Sigmoid colon (tissue), 7 donors: Measurements from ENCODE around the gene SEPTIN11. TPM values are rescaled to one million over a fixed set of nuclear protein-coding genes. Genes with fewer than 3 reads are reported as not detected.

Source experiments
- DNase-seq: peaks from one replicate; pipeline ENCODE4 v3.0.0-alpha.2; 2019
- H3K27ac ChIP-seq, 4 donors: fragments of 200-600 bp; sonication (generic); one replicate each; pipeline ENCODE4 v1.5.1; 2016 to 2019; ENCODE audit warnings: mild to moderate bottlenecking in 1 of 4
- H3K27me3 ChIP-seq, 3 donors: fragments of 200-600 bp; sonication (generic); one replicate each; pipeline ENCODE4 v1.5.1; 2019; ENCODE audit warnings: mild to moderate bottlenecking in 1 of 3
- H3K36me3 ChIP-seq, 4 donors: fragments of 200-600 bp; sonication (generic); one replicate each; pipeline ENCODE4 v1.5.1; 2016 to 2019
- H3K4me1 ChIP-seq, 4 donors: fragments of 200-600 bp; sonication (generic); one replicate each; pipeline ENCODE4 v1.5.1; 2017 to 2019
- H3K4me3 ChIP-seq, 4 donors: fragments of 200-600 bp; sonication (generic); one replicate each; pipeline ENCODE4 v1.5.1; 2017 to 2019; ENCODE audit warnings: mild to moderate bottlenecking in 2 of 4, moderate library complexity in 1 of 4
- H3K9me3 ChIP-seq, 4 donors: fragments of 200-600 bp in 3 of 4; sonication (generic) in 3 of 4; one replicate each; pipeline versions ENCODE4 v1.5.1 to v1.6.1; 2013 to 2019
- CTCF ChIP-seq, 4 experiments: fragments of 450-650 bp in 3 of 4; fragments of 200-600 bp in 1 of 4; IDR thresholded peaks; one replicate each; pipeline ENCODE4 v1.5.1; 2016 to 2019; ENCODE audit warnings: antibody characterized with exemption in 4 of 4, mild to moderate bottlenecking in 3 of 4, moderate library complexity in 2 of 4
- EP300 ChIP-seq, 4 donors: sonication (generic); formaldehyde crosslinking; IDR thresholded peaks; one replicate each; pipeline ENCODE4 v1.6.1; 2017; ENCODE audit warnings: antibody characterized with exemption in 4 of 4
- POLR2A ChIP-seq, 2 donors: fragments of 450-650 bp; IDR thresholded peaks; one replicate each; pipeline ENCODE4 v1.6.1; 2016; ENCODE audit warnings: antibody characterized with exemption in 2 of 2, mild to moderate bottlenecking in 2 of 2, moderate library complexity in 2 of 2
- POLR2AphosphoS5 ChIP-seq, 4 donors: sonication (generic); formaldehyde crosslinking; IDR thresholded peaks; one replicate each; pipeline ENCODE4 v1.6.1; 2017; ENCODE audit warnings: antibody characterized with exemption in 4 of 4
- WGBS, 2 donors: extraction: QIAGEN DNeasy Blood & Tissue Kit; methylation state at CpG; one replicate each; pipeline ENCODE4 v1.1.7; 2013; 5-methylcytosine and 5-hydroxymethylcytosine counted together
- intact Hi-C: fragments of 100-400 bp; cut with DNase I; formaldehyde crosslinking; loops from one replicate; pipeline ENCODE4 v1.15.1; 2023
- polyA plus RNA-seq, 3 donors: library from polyadenylated mRNA; stranded (reverse); fragments of 200-250 nt; gene quantifications; one replicate each; pipeline ENCODE4 v1.2.3, GENCODE V29; 2013
- total RNA-seq, 4 donors: library from RNA; depleted of rRNA; stranded (reverse); fragments of >200 nt; gene quantifications; one replicate each; pipeline ENCODE4 v1.1.0, GENCODE V29; 2016
- donor health status: healthy with polysubstance abuse.
- donor health status: Bipolar disorder and iron deficiency.
- donor health status: healthy.

The SEPTIN11 gene
- total and polyA plus RNA-seq, 7 donors, result 36.4 to 143 (median 46.2) TPM

GRCh38 chr4:76943790-76944189 lies 5.8 kb upstream of the SEPTIN11 start:
- Histone ChIP-seq H3K9me3 (peaks cover 0 to 3% (median 0%) of the 10 kb centered on the region in 4 donors), H3K4me3 (no peak overlapping the region), H3K27me3 (no peaks in the 10 kb centered on the region), H3K4me1 (peaks cover 0 to 14% (median 7%) of the 10 kb centered on the region in 4 donors), H3K27ac (no peak overlapping the region), H3K36me3 (no peaks in the 10 kb centered on the region)
- WGBS, 2 donors, result 97 to 99% methylated on average over 1 of the region's 1 CpG
- intact Hi-C loops, result loop anchor here (10.0 kb wide), 1 partner anchor 429 kb away; no protein-coding TSS in a partner anchor
- no peak for TF ChIP-seq POLR2A (IDR thresholded peaks at IDR 0.05)
- no peak for TF ChIP-seq EP300 (IDR thresholded peaks at IDR 0.05)
- no peak for TF ChIP-seq POLR2AphosphoS5 (IDR thresholded peaks at IDR 0.05)
- TF ChIP-seq CTCF (IDR thresholded peaks at IDR 0.05), result no peak
- DNase-seq, result no peak

GRCh38 chr4:76947369-76947768 lies 2.2 kb upstream of the SEPTIN11 start:
- H3K36me3 ChIP-seq, result no peaks in the 10 kb centered on the region
- DNase-seq, result no peak
- 84 to 86% methylated on average over 2 of the region's 2 CpGs for WGBS, 2 donors
- H3K27me3 ChIP-seq, result no peaks in the 10 kb centered on the region
- H3K9me3 ChIP-seq, result peaks cover 0 to 3% (median 0%) of the 10 kb centered on the region in 4 donors
- TF ChIP-seq POLR2AphosphoS5 (IDR thresholded peaks at IDR 0.05), result no peak
- no peak for TF ChIP-seq POLR2A (IDR thresholded peaks at IDR 0.05)
- TF ChIP-seq CTCF (IDR thresholded peaks at IDR 0.05), result no peak
- TF ChIP-seq EP300 (IDR thresholded peaks at IDR 0.05), result no peak
- no peak overlapping the region for H3K4me3 ChIP-seq
- intact Hi-C loops, result loop anchor here (5.0 to 10.0 kb wide), 3 partner anchors 110 to 433 kb away; partner anchors contain the start of gene CCNI
- no peak overlapping the region for H3K27ac ChIP-seq
- peaks cover 2 to 27% (median 16%) of the 10 kb centered on the region in 4 donors for H3K4me1 ChIP-seq

GRCh38 chr4:76948443-76949275 lies 893 bp upstream of the SEPTIN11 start:
- DNase-seq, result peak; percentile 90
- H3K36me3 ChIP-seq, result no peaks in the 10 kb centered on the region
- peaks cover 2 to 27% (median 16%) of the 10 kb centered on the region in 4 donors for H3K4me1 ChIP-seq
- peak overlapping the region; percentile 87 to 95 (median 92) for H3K27ac ChIP-seq
- WGBS, 2 donors, result 3 to 7% methylated on average over 60 of the region's 60 CpGs
- TF ChIP-seq CTCF (IDR thresholded peaks at IDR 0.05) (no peak), EP300 (IDR thresholded peaks at IDR 0.05) (no peak), POLR2AphosphoS5 (IDR thresholded peaks at IDR 0.05) (peak in 2 of 4 donors; percentile 41 to 49), POLR2A (IDR thresholded peaks at IDR 0.05) (no peak)
- H3K4me3 ChIP-seq, result peak overlapping the region; percentile 70 to 87 (median 78)
- H3K9me3 ChIP-seq, result no peaks in the 10 kb centered on the region
- no peaks in the 10 kb centered on the region for H3K27me3 ChIP-seq
- intact Hi-C loops, result loop anchor here (2.0 to 10.0 kb wide), 4 partner anchors 109 to 434 kb away; partner anchors contain the start of genes CCNG2 and CCNI

GRCh38 chr4:76950052-76950955 lies 752 bp downstream of the SEPTIN11 start:
- Histone ChIP-seq H3K36me3 (no peaks in the 10 kb centered on the region), H3K9me3 (no peaks in the 10 kb centered on the region), H3K4me1 (peaks cover 2 to 27% (median 16%) of the 10 kb centered on the region in 4 donors), H3K27me3 (no peaks in the 10 kb centered on the region), H3K4me3 (peak overlapping the region; percentile 70 to 87 (median 78)), H3K27ac (peak overlapping the region; percentile 87 to 95 (median 92))
- intact Hi-C loops, result no loop called here
- 0 to 1% methylated on average over 69 of the region's 69 CpGs for WGBS, 2 donors
- peak; percentile 83 for DNase-seq
- TF ChIP-seq POLR2A (IDR thresholded peaks at IDR 0.05), result no peak
- peak in 1 of 4 donors; percentile 27 for TF ChIP-seq POLR2AphosphoS5 (IDR thresholded peaks at IDR 0.05)
